Measurements from ENCODE around the gene UBTD2.

UBTD2 gene

DNA sequence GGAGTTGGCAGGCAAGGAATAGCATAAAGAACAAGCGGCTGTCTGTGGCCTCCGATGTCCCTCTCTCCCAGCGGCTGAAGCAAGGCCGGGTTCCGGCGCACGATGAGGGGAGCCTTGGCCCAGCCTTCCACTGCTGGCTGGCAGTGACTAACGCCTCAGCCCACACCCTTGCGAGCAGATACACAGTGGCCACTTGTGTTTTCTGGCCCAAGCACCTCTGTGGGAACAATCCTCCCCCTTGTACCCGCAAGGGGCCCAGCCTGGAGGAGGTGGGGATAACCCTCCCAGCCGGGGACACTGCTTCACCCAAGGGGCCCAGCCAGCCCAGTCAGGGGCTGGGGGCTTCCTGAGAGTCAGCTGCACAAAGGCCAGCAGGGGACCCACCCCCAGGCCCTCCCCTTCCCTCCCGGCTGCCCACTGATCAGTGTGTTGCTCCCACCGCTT is 118.8 kb downstream of the UBTD2 start:
- ChIA-PET CTCF (interaction anchor here (0.7 to 6.4 kb wide), 4 partner anchors 9 to 54 kb away, joined by 3 to 33 read pairs (median 3); no protein-coding TSS in a partner anchor), POLR2A (interaction anchor here (0.7 kb wide), 1 partner anchor 8 kb away, joined by 6 read pairs; no protein-coding TSS in a partner anchor)
- DNase-seq (ENCODE audit: extremely low spot score), result no peak
- TF ChIP-seq, protein P1, sequence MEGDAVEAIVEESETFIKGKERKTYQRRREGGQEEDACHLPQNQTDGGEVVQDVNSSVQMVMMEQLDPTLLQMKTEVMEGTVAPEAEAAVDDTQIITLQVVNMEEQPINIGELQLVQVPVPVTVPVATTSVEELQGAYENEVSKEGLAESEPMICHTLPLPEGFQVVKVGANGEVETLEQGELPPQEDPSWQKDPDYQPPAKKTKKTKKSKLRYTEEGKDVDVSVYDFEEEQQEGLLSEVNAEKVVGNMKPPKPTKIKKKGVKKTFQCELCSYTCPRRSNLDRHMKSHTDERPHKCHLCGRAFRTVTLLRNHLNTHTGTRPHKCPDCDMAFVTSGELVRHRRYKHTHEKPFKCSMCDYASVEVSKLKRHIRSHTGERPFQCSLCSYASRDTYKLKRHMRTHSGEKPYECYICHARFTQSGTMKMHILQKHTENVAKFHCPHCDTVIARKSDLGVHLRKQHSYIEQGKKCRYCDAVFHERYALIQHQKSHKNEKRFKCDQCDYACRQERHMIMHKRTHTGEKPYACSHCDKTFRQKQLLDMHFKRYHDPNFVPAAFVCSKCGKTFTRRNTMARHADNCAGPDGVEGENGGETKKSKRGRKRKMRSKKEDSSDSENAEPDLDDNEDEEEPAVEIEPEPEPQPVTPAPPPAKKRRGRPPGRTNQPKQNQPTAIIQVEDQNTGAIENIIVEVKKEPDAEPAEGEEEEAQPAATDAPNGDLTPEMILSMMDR (IDR thresholded peaks at IDR 0.05; ENCODE audit: control extremely low read depth, extremely low read depth, low read depth, missing control alignments), result no peak

DNA sequence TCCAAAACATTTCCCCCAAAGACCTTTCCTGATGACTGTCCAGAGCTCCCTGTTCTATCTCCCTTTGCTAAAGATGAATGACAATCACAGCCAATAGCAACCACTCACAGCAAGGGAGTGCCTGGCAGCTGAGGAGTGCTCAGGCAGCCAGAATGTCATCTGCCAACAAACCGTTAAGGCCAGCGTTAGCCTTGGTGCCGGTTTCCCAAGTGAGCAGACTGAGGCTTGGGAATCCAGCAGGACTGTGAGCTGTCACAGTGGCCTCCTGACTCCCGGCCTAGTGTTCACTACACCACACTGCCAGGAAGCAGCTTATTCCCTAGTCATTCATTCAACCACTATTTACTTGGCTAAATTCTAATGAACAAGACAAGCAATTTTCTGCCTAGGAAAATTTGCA is 120.2 kb downstream of the UBTD2 start:
- POLR2A ChIA-PET, result interaction anchor here (0.6 kb wide), 1 partner anchor 10 kb away, joined by 3 read pairs; no protein-coding TSS in a partner anchor
- CTCF ChIA-PET, result interaction anchor here (0.9 to 6.4 kb wide), 6 partner anchors 9 to 25 kb away, joined by 3 to 33 read pairs (median 3); partner anchors contain the start of gene STK10
- no peak for DNase-seq (ENCODE audit: extremely low spot score)
- TF ChIP-seq, protein P1 (IDR thresholded peaks at IDR 0.05; ENCODE audit: control extremely low read depth, extremely low read depth, low read depth, missing control alignments), result no peak

DNA sequence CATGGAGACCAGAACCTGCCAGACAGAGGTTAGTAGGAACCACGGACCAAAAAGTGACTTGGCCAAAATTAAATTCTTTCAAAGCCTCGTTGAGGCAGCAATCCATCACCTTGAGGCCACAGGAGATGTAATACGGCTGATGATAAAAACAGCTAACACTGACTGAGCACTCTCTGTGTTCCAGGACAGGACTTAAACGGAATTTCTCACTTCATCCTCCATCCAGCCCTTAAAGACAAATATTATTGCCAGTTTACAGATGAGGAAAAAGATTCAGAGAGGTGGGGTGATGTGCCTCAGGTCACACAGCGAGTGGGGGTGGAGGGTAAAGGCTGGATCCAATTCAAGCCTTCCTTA is 120.6 kb downstream of the UBTD2 start:
- POLR2A ChIA-PET, result interaction anchor here (0.6 kb wide), 1 partner anchor 11 kb away, joined by 3 read pairs; no protein-coding TSS in a partner anchor
- TF ChIP-seq, protein P1 (IDR thresholded peaks at IDR 0.05; ENCODE audit: control extremely low read depth, extremely low read depth, low read depth, missing control alignments), result no peak
- CTCF ChIA-PET, result interaction anchor here (0.9 to 6.4 kb wide), 5 partner anchors 8 to 25 kb away, joined by 3 to 33 read pairs (median 3); partner anchors contain the start of gene STK10
- DNase-seq (ENCODE audit: extremely low spot score), result no peak

DNA sequence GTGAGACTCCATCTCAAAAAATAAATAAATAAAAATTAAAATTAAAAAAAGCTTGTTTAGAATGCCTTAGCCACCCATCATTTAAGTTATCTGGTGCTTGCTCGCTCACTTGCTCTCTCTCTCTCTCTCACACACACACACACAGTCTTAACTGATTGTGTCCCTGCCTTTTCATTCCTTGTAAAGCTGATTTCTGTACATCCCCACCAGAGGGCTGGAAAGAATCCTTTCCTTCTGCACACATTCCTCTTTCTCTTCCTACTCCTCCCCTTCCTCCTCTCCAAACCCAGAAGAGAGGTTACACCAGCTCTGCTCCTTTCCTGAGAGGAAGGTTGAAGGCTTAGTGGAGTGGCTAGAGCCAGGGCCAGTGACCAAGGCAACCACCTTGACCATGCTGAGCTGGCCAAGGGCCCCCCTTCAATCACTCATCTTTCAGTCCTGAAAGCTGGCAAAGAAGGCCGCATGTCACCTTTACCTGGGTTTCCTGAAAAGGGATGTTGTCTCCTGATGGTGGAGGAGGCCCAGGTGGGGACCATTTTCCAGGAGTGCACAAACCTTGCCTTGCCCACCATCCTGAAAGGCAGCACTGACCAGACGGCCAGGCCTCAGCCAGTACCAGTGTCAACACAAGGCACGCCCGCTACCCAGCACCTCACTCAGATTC is 121.1 kb downstream of the UBTD2 start:
- TF ChIP-seq, protein P1 (IDR thresholded peaks at IDR 0.05; ENCODE audit: control extremely low read depth, extremely low read depth, low read depth, missing control alignments), result no peak
- no peak for DNase-seq (ENCODE audit: extremely low spot score)
- POLR2A ChIA-PET, result interaction anchor here (0.6 to 1.0 kb wide), 2 partner anchors 11 to 51 kb away, joined by 3 read pairs; no protein-coding TSS in a partner anchor
- CTCF ChIA-PET, result interaction anchor here (1.0 to 6.4 kb wide), 5 partner anchors 10 to 133 kb away, joined by 3 to 33 read pairs (median 3); no protein-coding TSS in a partner anchor

DNA sequence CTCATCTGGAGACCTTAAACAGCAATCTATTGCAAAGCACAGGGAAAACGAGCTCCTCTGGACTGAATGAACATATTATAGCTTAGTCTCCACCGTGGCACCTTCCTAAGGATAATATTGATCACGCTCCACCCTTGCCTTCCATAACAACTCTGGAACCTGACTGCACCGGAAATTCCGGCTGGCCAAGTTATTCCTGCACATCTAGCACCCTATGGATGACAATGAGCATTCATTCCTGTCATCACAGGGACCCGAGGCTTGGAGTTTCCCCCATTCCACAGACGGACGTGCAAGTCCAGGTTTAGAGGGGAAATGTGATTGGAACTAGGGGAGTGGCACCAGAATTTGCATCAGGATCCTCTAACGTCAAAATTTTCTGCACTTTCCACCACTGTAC is 123.1 kb downstream of the UBTD2 start:
- TF ChIP-seq, protein P1 (IDR thresholded peaks at IDR 0.05; ENCODE audit: control extremely low read depth, extremely low read depth, low read depth, missing control alignments), result no peak
- DNase-seq (ENCODE audit: extremely low spot score), result no peak
- ChIA-PET POLR2A (interaction anchor here (1.5 kb wide), 1 partner anchor 14 kb away, joined by 5 read pairs; no protein-coding TSS in a partner anchor), CTCF (interaction anchor here (1.1 to 6.4 kb wide), 4 partner anchors 8 to 29 kb away, joined by 3 to 33 read pairs (median 3); no protein-coding TSS in a partner anchor)

Measured in GM10248 (cell line).